Measurements from ENCODE around the gene CDC42BPG.
A peak's percentile ranks its signal among the peaks of the same experiment; 100 is the strongest.

CDC42BPG gene

DNA sequence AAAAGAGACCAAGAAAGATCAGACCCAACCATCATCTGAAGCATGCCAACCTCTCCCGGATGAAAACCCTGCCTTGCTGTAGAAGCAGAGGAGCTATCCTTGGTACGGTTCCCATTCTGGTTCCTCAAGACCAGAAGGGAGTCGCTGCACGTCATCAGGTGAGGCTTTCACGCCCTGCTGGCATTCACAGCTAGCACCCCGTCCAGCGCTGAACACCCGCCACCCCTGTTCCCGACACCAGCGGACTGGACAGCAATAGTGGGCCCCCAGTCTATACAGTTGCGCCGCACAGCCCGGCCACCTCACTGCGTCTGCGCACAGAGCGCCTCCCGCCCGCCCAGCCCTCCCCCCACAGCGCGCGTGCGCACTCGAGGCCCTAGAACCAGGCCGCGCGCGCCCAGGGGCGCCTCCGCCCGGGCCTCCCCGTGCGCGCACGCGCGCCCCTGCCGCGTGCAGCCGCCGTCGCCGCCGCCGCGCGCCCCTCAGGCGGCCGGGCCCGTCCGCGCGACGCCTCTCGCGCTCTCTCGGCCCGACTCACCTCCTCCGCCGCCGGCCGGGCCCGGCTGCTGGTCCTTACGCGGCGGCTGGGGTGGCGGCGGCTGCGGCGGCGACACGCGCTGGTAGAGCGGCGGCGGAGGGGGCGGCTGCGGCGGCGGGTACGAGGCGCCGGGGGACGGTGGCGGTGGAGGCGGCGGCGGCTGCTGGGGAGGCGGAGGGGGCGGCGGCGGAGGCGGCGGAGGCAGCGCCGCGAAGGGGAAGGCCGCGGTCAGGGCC, 66.8 kb downstream of the CDC42BPG start:
- TF ChIP-seq, protein P1, sequence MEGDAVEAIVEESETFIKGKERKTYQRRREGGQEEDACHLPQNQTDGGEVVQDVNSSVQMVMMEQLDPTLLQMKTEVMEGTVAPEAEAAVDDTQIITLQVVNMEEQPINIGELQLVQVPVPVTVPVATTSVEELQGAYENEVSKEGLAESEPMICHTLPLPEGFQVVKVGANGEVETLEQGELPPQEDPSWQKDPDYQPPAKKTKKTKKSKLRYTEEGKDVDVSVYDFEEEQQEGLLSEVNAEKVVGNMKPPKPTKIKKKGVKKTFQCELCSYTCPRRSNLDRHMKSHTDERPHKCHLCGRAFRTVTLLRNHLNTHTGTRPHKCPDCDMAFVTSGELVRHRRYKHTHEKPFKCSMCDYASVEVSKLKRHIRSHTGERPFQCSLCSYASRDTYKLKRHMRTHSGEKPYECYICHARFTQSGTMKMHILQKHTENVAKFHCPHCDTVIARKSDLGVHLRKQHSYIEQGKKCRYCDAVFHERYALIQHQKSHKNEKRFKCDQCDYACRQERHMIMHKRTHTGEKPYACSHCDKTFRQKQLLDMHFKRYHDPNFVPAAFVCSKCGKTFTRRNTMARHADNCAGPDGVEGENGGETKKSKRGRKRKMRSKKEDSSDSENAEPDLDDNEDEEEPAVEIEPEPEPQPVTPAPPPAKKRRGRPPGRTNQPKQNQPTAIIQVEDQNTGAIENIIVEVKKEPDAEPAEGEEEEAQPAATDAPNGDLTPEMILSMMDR (IDR thresholded peaks at IDR 0.05): no peak
- Histone ChIP-seq H3K27ac (peak overlapping the region; percentile 99 to 100), H3K4me3 (peak overlapping the region; percentile 100)
- peak; percentile 86 for DNase-seq (ENCODE audit: low spot score)

DNA sequence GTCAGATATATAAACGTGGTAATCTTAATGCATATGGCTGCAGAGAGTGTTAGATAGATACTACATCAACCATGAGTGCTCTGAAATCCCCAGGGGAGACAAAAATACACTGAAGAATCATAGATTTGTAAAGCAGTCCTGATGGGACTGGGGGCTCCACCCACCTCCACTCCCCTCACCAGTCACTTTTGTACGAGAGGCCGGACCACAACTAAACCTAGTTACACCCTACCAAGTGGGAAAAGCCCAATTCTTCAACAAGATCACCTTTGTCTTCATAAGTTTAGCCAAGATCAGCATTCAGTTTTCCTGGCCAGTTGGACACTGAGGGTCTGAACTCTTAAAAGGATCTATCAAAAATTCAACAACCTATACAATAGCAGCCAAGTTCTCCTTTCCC, 67.6 kb downstream of the CDC42BPG start:
- TF ChIP-seq, protein P1 (IDR thresholded peaks at IDR 0.05): no peak
- no peak for DNase-seq (ENCODE audit: low spot score)
- Histone ChIP-seq H3K27ac (peak overlapping the region; percentile 60 to 100), H3K4me3 (peak overlapping the region; percentile 100)

DNA sequence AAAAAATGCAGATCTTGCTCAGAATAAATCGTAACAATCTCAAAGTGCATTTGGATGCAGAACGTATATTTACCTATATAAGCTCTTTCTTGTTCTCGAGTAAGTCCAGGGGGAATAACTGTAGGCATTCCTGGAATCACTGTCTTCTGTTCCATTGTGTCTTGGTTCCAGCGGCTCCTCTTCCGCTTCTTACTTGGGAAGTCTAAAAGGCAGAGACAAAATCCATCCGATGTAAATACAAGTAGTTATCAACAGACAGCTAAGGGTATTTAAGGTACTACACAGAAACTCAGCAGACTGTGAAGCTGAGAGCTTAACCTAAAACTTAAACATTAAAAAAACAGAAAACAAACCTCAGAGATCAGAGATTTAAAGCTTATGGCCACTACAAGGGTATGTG, 68.0 kb downstream of the CDC42BPG start:
- Histone ChIP-seq H3K4me3 (peak overlapping the region; percentile 100), H3K27ac (peak overlapping the region in 1 of 2 donors; percentile 60)
- TF ChIP-seq, protein P1 (IDR thresholded peaks at IDR 0.05): no peak
- DNase-seq (ENCODE audit: low spot score): no peak

DNA sequence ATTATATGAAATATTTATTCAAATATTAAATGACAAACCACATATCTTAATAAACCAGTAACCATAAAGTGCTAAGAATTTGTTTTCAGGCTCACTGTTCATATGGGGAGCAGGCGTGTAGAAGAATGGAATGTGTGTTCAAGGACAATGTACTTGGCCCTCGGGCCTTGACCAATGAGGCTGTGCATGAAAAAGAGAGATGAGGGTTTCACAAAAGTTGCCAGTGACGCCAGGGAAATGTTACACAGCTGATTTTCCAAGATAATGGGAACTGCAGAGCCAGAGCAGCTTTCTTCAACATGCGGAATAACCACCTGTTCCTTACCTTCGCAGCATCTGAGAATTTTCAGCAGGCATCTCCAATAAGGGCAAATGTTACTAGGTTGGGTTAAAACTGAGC, 70.3 kb downstream of the CDC42BPG start:
- Histone ChIP-seq H3K4me3 (no peak overlapping the region), H3K27ac (no peak overlapping the region)
- TF ChIP-seq, protein P1 (IDR thresholded peaks at IDR 0.05): no peak
- DNase-seq (ENCODE audit: low spot score): no peak

Data from coronary artery (tissue), 2 donors.